ENCODE measurements around the gene SSRP1.

GRCh38 chr11:57363131-57364080 lies 27.7 kb upstream of the SSRP1 start:
- TF ChIP-seq POLR2AphosphoS5 (IDR thresholded peaks at IDR 0.05; ENCODE audit: borderline replicate concordance, low read depth, low read length) = no peak
- TF ChIP-seq EZH2 (IDR thresholded peaks at IDR 0.05) = no peak
- no peak for TF ChIP-seq FOXP2 (optimal IDR thresholded peaks at IDR 0.05; ENCODE audit: control extremely low read depth, extremely low read length, insufficient read depth)

Data from SK-N-MC (cell line).